ENCODE measurements around the gene SEMA3F.

The SEMA3F gene

GRCh38 chr3:50154840-50155490, at the start of gene SEMA3F:
TSS of gene SEMA3F (plus strand) at chr3:50155324. CDS start at chr3:50159623, 4,299 bp downstream.
- DNase-seq: peak; percentile 72

DNA sequence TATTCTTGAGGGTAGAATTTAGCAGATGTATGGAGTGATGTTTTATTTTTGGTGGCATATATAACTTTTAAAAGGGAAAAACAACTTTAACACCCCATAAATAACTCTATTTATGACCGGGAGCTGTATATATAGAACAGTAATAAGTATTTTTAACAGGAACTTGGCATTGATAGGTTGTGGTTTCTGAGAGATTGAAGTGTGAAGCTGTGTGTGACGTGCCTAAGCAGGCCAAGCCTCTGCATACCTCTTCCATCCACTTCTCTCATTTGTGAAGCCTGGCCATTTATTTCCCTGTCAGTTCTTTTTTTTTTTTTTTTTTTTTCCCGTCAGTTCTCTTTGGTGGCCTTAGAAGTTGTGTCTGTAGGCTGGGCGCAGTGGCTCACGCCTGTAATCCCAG, 43.4 kb upstream of the SEMA3F start:
- no peak for DNase-seq

GRCh38 chr3:50112462-50112861, 42.7 kb upstream of the SEMA3F start:
- no peak for DNase-seq

- DNase-seq: no peak
Measured at GRCh38 chr3:50117120-50117519, 38.0 kb upstream of the SEMA3F start.

- DNase-seq: no peak
Measured at GRCh38 chr3:50118237-50118636, 36.9 kb upstream of the SEMA3F start.

GRCh38 chr3:50119786-50120185, 35.3 kb upstream of the SEMA3F start:
- no peak for DNase-seq

GRCh38 chr3:50120364-50121071, 34.6 kb upstream of the SEMA3F start:
- no peak for DNase-seq

- DNase-seq: peak; percentile 22
Measured at GRCh38 chr3:50121072-50122032, 33.8 kb upstream of the SEMA3F start.

DNA sequence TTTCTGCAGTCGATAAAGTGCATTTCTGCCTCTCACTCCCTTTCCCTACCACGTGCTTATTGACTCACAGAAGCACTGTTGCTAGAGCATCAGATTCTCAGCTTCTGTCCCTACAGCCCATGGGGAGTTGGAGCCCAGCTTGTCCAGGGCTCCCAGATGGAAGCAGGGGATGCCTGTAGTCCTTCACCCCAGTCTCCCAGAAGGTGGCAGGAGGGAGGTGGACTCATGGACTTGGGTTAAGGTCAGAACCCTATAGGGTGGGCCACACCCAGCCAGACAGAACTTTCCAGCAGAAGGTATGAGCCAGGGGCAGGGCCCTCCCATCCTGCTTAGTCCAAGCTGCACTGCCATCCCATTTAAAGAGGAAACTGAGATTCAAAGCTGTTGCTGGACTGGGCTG, 33.1 kb upstream of the SEMA3F start:
- DNase-seq: no peak

GRCh38 chr3:50122661-50123391, 32.3 kb upstream of the SEMA3F start:
- DNase-seq: no peak

- DNase-seq: no peak
Measured at GRCh38 chr3:50123394-50124051, 31.6 kb upstream of the SEMA3F start.

DNA sequence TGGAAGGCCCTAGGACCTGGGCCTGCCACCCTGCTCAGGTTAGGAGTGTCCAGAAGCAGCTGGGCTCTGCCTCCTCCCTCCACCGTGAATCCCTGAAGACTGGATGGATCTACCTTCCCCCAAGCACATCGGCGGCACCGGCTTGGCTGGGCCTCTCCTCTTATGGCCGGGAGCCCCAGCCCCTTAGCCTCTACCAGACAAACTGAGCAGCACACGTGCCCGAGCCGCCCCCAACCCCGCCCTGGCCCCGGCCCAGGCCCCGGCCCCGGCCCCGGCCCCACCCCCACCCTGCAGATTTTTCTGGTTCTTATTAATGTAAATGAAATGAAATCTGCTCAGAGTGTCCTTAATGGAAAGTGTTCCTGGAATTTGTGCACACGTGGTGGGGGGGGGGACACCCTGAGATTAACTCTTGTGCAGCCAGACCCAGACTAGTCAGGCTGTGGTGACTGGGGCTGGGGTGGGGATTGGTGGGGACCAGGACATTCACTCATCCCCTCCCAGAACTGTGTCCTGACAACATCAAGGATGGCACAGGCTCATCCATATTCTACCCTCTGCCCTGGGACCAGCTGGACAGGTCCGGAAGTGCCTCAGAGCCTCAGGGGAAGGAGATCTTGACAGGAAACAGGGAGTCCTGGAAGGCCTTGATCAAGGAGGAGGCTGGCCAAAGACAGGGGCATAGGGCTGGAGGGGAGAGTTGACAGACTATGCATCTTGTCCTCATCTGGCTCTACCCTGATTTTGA, 30.9 kb upstream of the SEMA3F start:
- DNase-seq: no peak

DNA sequence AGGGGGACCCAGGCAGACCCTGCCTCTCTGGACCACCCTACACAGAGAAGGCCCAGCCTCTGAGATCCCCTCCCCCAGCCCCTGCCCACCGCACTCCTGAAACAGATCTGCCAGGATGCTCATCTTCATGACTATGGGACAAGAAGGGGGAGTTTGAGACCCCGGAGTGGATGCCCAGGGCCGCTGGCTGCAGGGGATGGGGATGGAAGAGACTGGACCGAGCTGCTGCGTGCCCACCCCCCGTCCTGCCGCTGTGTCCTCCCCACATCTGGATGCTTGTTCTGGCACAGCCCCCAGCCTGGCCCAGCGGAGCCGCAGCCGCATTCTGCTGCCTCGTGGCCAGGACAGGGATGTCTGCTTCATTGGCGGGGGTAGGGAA, 30.3 kb upstream of the SEMA3F start:
- no peak for DNase-seq

DNA sequence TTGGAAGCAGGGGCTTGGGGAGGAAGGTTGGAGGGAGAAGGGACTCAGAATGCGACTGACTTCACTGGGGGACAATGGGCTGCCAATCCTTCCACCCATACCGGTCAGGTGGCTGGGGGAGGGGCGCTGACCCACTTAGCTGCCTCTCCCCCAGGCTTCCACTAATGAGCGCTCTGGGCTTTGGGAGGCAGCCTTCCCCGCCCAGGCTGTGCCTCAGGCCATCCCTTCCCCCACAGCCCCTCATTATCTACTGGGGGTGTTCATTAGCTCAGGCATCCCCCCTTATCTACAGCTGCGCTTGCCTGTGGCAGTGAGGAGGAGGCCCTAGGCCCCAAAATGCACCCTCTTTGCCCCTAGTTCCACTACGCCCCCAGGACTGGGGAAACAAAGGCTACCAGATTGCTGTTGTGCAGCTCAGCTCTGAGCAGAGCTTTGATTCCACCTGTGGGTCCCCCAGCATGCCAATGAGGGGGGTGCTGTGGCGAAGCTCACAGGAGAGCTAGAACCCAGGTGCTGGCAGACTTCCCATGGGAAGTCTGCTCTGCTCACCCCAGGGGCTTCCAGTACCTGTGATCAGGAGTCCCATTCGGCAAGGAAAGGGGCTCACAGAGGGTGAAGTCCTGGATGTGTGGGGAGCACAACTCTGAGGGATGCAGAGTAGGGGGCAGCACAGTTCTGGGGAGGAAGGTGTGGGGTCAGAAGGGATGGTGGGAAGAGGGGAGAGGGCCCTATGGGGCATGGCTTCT, 29.4 kb upstream of the SEMA3F start:
- DNase-seq: no peak

GRCh38 chr3:50126287-50127211, 28.6 kb upstream of the SEMA3F start:
- DNase-seq: no peak

DNA sequence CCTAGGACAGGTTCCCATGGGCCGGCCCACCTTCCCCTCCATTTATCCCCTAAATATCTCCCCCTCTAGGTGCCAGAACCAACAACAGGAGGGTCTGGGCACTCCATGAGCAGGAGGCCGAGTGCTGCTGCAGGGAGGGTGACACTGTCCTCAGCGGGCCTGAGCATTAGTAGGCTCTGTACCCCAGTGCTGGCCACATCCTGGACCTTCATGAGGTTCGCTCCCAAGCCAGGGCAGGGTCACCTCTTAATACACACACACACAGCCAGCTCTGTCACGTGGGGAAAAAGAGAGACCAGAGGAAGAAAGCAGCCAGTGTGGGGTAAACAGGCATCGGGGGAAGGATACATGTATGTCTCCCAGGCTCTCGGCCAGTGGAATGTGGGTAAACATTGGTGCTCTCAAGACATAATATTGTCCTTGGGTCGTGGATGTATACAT, 27.9 kb upstream of the SEMA3F start:
- no peak for DNase-seq

DNA sequence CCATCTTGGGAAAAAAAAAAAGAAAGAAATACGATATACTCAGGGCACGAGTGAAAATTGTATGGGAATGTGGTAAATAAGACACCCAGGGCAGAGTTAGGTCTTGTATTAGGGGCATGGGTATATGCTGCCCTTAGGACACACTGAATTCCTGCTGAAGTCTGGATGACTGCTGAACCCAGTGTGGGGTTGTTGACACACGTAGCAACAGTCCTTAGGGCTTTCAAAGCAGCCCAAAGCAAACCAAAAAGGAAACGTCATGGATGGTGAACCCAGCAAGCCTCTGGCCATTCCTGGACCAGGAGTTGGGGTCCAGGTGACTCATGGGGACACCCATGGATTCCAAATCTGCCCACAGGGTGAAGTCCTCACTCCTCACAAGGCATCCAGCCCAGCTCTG, 27.1 kb upstream of the SEMA3F start:
- DNase-seq: no peak

- no peak for DNase-seq
Measured at GRCh38 chr3:50130436-50130835, 24.7 kb upstream of the SEMA3F start.

GRCh38 chr3:50132421-50133282, 22.5 kb upstream of the SEMA3F start:
- DNase-seq: no peak

Data from NCI-H2171 (cell line).